IMR-90 (cell line): ENCODE data around the gene RPUSD1. TPM values are rescaled to one million over a fixed set of nuclear protein-coding genes. Genes with fewer than 3 reads are reported as not detected.

Source experiments
- ATAC-seq: fragments of 200-7000 bp; cut with Tn5 transposase; 2 replicates; pipeline ENCODE4 v1.9.1; 2020; ENCODE audit warnings: low read depth, mild to moderate bottlenecking, moderate library complexity
- BruUV-seq: library from RNA; stranded (reverse); fragments of 400-500 nt; replicated peaks from 2 replicates; lab custom pipeline; 2021; lab: Mats Ljungman, UMichigan
- CTCF ChIA-PET: fragments of 300-600 bp; formaldehyde crosslinking; extraction: SDS; loops from one replicate; lab custom pipeline; 2021; ENCODE audit warnings: antibody characterized with exemption; lab: Yijun Ruan, JAX
- POLR2A ChIA-PET: fragments of 300-600 bp; sonication (Branson Sonifier 250); formaldehyde crosslinking; loops from one replicate; lab custom pipeline; 2022; ENCODE audit warnings: antibody characterized with exemption; ENCODE audit not compliant: unreplicated experiment; lab: Charles Lee
- DNase-seq: peaks from one replicate; pipeline ENCODE4 v3.0.0; 2013
- H2AFZ ChIP-seq: replicated peaks from 2 replicates; pipeline ENCODE3; 2013; ENCODE audit warnings: low read length, mild to moderate bottlenecking; ENCODE audit not compliant: poor library complexity
- H2AK5ac ChIP-seq: 2 replicates; pipeline ENCODE4 v1.6.1; 2013; ENCODE audit warnings: low read depth, low read length, inconsistent platforms
- H2AK9ac ChIP-seq: replicated peaks from 2 replicates; pipeline ENCODE3; 2013; ENCODE audit warnings: mild to moderate bottlenecking, low read depth, low read length, moderate library complexity; ENCODE audit not compliant: poor library complexity
- H2BK120ac ChIP-seq: 2 replicates; pipeline ENCODE4 v1.6.1; 2013; ENCODE audit warnings: low read depth, low read length, inconsistent platforms
- H2BK15ac ChIP-seq: 3 replicates; pipeline ENCODE4 v1.6.1; 2013; ENCODE audit warnings: low read depth, low read length, inconsistent platforms
- H2BK20ac ChIP-seq: 2 replicates; pipeline ENCODE4 v1.6.1; 2013; ENCODE audit warnings: low read depth, mild to moderate bottlenecking, inconsistent platforms, low read length, moderate library complexity
- H2BK5ac ChIP-seq: 2 replicates; pipeline ENCODE4 v1.6.1; 2013; ENCODE audit warnings: mild to moderate bottlenecking, low read depth, low read length, inconsistent platforms; ENCODE audit not compliant: poor library complexity, severe bottlenecking
- H3K14ac ChIP-seq: replicated peaks from 2 replicates; pipeline ENCODE4 v1.6.1; 2013; ENCODE audit warnings: low read depth, low read length, inconsistent platforms
- H3K18ac ChIP-seq: 2 replicates; pipeline ENCODE4 v1.6.1; 2013; ENCODE audit warnings: low read depth, low read length, control low read depth
- H3K23ac ChIP-seq: 2 replicates; pipeline ENCODE4 v1.6.1; 2013; ENCODE audit warnings: low read depth, low read length, inconsistent platforms
- H3K27ac ChIP-seq: 2 replicates; pipeline ENCODE4 v1.5.1; 2013; ENCODE audit warnings: mild to moderate bottlenecking, control low read depth, low read length; ENCODE audit not compliant: insufficient read depth
- H3K27me3 ChIP-seq: 2 replicates; pipeline ENCODE4 v1.6.1; 2013; ENCODE audit warnings: low read length; ENCODE audit not compliant: control insufficient read depth, insufficient read depth
- H3K36me3 ChIP-seq: 2 replicates; pipeline ENCODE4 v1.6.1; 2013; ENCODE audit warnings: low read length, mixed read lengths; ENCODE audit not compliant: control insufficient read depth, insufficient read depth
- H3K4ac ChIP-seq: 2 replicates; pipeline ENCODE4 v1.6.1; 2013; ENCODE audit warnings: low read depth, low read length, inconsistent platforms
- H3K4me1 ChIP-seq: 2 replicates; pipeline ENCODE4 v1.6.1; 2013; ENCODE audit warnings: low read length, mixed read lengths; ENCODE audit not compliant: control insufficient read depth, insufficient read depth
- H3K4me2 ChIP-seq: 2 replicates; pipeline ENCODE4 v1.6.1; 2013; ENCODE audit warnings: low read depth, mild to moderate bottlenecking, control low read depth, low read length, moderate library complexity
- H3K4me3 ChIP-seq: 2 replicates; pipeline ENCODE4 v1.5.1; 2013; ENCODE audit warnings: low read depth, mild to moderate bottlenecking, control low read depth, low read length, moderate library complexity; ENCODE audit not compliant: insufficient read depth
- H3K56ac ChIP-seq: 2 replicates; pipeline ENCODE4 v1.6.1; 2013; ENCODE audit warnings: low read length, inconsistent platforms; ENCODE audit not compliant: insufficient read depth; ENCODE audit errors: extremely low read depth
- H3K79me1 ChIP-seq, 2 experiments: 2 replicates each; pipeline ENCODE4 v1.6.1; 2013; ENCODE audit warnings: low read length in 2 of 2, inconsistent platforms in 1 of 2, low read depth in 1 of 2
- H3K9ac ChIP-seq: 2 replicates; pipeline ENCODE4 v1.6.1; 2013; ENCODE audit warnings: low read depth, low read length, control low read depth
- H3K9me1 ChIP-seq: 2 replicates; pipeline ENCODE4 v1.6.1; 2013; ENCODE audit warnings: low read length, inconsistent platforms; ENCODE audit not compliant: insufficient read depth
- H3K9me3 ChIP-seq: 2 replicates; pipeline ENCODE4 v1.6.1; 2013; ENCODE audit warnings: low read length; ENCODE audit not compliant: control insufficient read depth, insufficient read depth
- H4K20me1 ChIP-seq: 2 replicates; pipeline ENCODE4 v1.6.1; 2013; ENCODE audit warnings: low read length, inconsistent platforms; ENCODE audit not compliant: insufficient read depth
- H4K5ac ChIP-seq: 2 replicates; pipeline ENCODE4 v1.6.1; 2013; ENCODE audit warnings: mild to moderate bottlenecking, low read depth, low read length, control low read depth
- H4K8ac ChIP-seq, 2 experiments: 2 replicates each; pipeline ENCODE4 v1.6.1; 2013; ENCODE audit warnings: low read depth in 2 of 2, low read length in 2 of 2, control low read depth in 1 of 2, inconsistent platforms in 1 of 2
- H4K91ac ChIP-seq: 2 replicates; pipeline ENCODE4 v1.6.1; 2013; ENCODE audit warnings: low read depth, low read length, inconsistent platforms; ENCODE audit not compliant: insufficient read depth
- BHLHE40 ChIP-seq: fragments of 150-350 bp; IDR thresholded peaks from 2 replicates; pipeline ENCODE4 v1.6.1; 2016; ENCODE audit warnings: mild to moderate bottlenecking, low read depth, low read length
- CEBPB ChIP-seq: IDR thresholded peaks from 2 replicates; pipeline ENCODE4 v1.6.1; 2012; ENCODE audit warnings: low read depth, low read length, improper control_type of control experiment
- CHD1 ChIP-seq: IDR thresholded peaks from 2 replicates; pipeline ENCODE4 v1.6.1; 2012; ENCODE audit warnings: low read depth, low read length, improper control_type of control experiment
- FOS ChIP-seq: fragments of 150-350 bp; IDR thresholded peaks from 2 replicates; pipeline ENCODE4 v1.6.1; 2016; ENCODE audit warnings: low read depth, low read length
- RAD21 ChIP-seq: IDR thresholded peaks from 2 replicates; pipeline ENCODE4 v1.6.1; 2012; ENCODE audit warnings: low read length, improper control_type of control experiment
- RCOR1 ChIP-seq: IDR thresholded peaks from 2 replicates; pipeline ENCODE4 v1.6.1; 2012; ENCODE audit warnings: mild to moderate bottlenecking, low read length, improper control_type of control experiment; ENCODE audit not compliant: insufficient replicate concordance
- SMC3 ChIP-seq: fragments of 150-350 bp; IDR thresholded peaks from 2 replicates; pipeline ENCODE4 v1.6.1; 2016; ENCODE audit warnings: low read depth, mild to moderate bottlenecking, antibody characterized with exemption, low read length, moderate library complexity
- WGBS, 2 experiments: methylation state at CpG; one replicate each; pipeline versions ENCODE4 v1.1.5 to v1.1.7; 2013; ENCODE audit warnings: missing lambda C conversion rate in 2 of 2; ENCODE audit not compliant: insufficient read length in 1 of 2; ENCODE audit errors: extremely low coverage in 2 of 2; 5-methylcytosine and 5-hydroxymethylcytosine counted together
- dilution Hi-C: fragments of 300-500 bp; cut with HindIII; formaldehyde crosslinking; loops from one replicate; pipeline ENCODE4 v1.14.3; 2018; ENCODE audit warnings: low sequenced_read_pairs; ENCODE audit not compliant: unreplicated experiment
- in situ Hi-C: fragments of 300-500 bp; cut with MboI; formaldehyde crosslinking; loops from 3 replicates; pipeline ENCODE4 v1.14.3; 2019; ENCODE audit warnings: low sequenced_read_pairs, inconsistent platforms, mixed read lengths
- intact Hi-C: fragments of 100-400 bp; cut with micrococcal nuclease; formaldehyde crosslinking; loops from 2 replicates; pipeline ENCODE4 v1.10.0; 2022
- polyA plus RNA-seq, 3 experiments: library from polyadenylated mRNA; depleted of rRNA; stranded (reverse); fragments of >200 nt; gene quantifications; 2 replicates each; pipeline ENCODE4 v1.2.3, GENCODE V29; 2012; ENCODE audit warnings: low replicate concordance in 1 of 3
- total RNA-seq: library from RNA; depleted of rRNA; stranded (reverse); fragments of >200 nt; gene quantifications from 2 replicates; pipeline ENCODE4 v1.2.3, GENCODE V29; 2012
- TF ChIP-seq, protein P1 (sequence below): fragments of 150-350 bp; IDR thresholded peaks from 2 replicates; pipeline ENCODE4 v1.6.1; 2016; ENCODE audit warnings: low read depth, mild to moderate bottlenecking, low read length, moderate library complexity, borderline replicate concordance
- TF ChIP-seq, protein P2 (sequence below): conservative IDR thresholded peaks from 2 replicates; pipeline ENCODE4 v1.5.1; 2012; ENCODE audit warnings: mild to moderate bottlenecking, low read depth, low read length, improper control_type of control experiment

The RPUSD1 gene
- total and polyA plus RNA-seq, 2 of the 4 experiments (the other 2 are of a cell fraction): 13.1 to 32.3 TPM

DNA sequence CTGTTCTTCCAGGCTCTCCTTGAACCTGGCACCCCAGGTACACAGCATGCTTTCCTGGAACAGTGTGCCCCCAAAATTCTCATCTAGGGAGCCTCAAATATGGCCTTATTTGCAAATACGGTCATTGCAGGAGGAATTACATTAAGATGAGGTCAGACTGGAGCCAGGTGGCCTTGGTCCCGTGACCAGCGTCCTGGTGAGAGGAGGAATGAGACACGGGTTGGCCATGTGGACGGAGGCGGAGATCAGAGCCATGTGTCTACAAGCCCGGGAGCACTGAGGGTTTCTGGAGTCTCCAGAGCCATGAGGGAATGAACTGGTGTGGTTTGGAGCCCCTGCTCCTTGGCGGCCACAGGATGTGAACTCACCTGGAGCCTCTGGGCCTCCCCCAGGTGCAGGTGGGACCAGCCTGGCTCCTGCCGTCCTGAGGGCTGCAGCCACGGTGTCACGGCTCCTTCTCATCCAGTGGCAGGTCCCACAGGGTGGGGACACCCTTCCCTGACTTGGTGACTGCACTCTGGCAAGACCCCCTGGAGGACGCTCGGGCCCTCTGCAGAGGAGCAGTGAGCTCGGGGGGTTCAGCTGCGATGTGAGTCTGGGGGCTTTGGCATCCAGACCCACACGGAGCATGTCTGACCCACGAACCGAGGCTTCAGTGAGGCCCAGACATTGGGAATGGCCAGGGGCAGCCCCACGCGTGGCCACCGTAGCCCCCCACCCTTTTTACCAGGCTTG, 34.2 kb upstream of the RPUSD1 start:
- Histone ChIP-seq H3K9ac (no peak overlapping the region), H3K18ac (no peak overlapping the region), H3K4me2 (no peak overlapping the region), H3K4me1 (peaks cover 4% of the 10 kb centered on the region; the same call in 1 of the 2 replicates), H2AK5ac (no peak overlapping the region), H3K36me3 (no peaks in the 10 kb centered on the region), H4K5ac (no peak overlapping the region), H2BK20ac (no peak overlapping the region), H3K9me3 (no peaks in the 10 kb centered on the region; the same call in 1 of the 2 replicates), H4K8ac (no peak overlapping the region), H3K23ac (no peak overlapping the region), H3K56ac (no peak overlapping the region), H2AFZ (no peak overlapping the region), H3K27me3 (peaks cover 41% of the 10 kb centered on the region), H2AK9ac (no peak overlapping the region), H2BK15ac (no peak overlapping the region), H3K27ac (no peak overlapping the region), H3K4ac (no peak overlapping the region), H4K20me1 (no peaks in the 10 kb centered on the region), H3K14ac (no peak overlapping the region), H3K79me1 (no peaks in the 10 kb centered on the region), H4K91ac (no peak overlapping the region), H2BK120ac (no peak overlapping the region), H3K9me1 (no peaks in the 10 kb centered on the region; the same call in 1 of the 2 replicates), H3K4me3 (no peak overlapping the region), H2BK5ac (no peak overlapping the region)
- CTCF ChIA-PET: no interaction called here
- DNase-seq: no peak
- TF ChIP-seq SMC3 (no peak), RAD21 (no peak), FOS (no peak), RCOR1 (no peak), BHLHE40 (no peak), CHD1 (no peak), CEBPB (no peak)
- TF ChIP-seq, protein P1, sequence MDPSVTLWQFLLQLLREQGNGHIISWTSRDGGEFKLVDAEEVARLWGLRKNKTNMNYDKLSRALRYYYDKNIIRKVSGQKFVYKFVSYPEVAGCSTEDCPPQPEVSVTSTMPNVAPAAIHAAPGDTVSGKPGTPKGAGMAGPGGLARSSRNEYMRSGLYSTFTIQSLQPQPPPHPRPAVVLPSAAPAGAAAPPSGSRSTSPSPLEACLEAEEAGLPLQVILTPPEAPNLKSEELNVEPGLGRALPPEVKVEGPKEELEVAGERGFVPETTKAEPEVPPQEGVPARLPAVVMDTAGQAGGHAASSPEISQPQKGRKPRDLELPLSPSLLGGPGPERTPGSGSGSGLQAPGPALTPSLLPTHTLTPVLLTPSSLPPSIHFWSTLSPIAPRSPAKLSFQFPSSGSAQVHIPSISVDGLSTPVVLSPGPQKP: no peak
- TF ChIP-seq, protein P2, sequence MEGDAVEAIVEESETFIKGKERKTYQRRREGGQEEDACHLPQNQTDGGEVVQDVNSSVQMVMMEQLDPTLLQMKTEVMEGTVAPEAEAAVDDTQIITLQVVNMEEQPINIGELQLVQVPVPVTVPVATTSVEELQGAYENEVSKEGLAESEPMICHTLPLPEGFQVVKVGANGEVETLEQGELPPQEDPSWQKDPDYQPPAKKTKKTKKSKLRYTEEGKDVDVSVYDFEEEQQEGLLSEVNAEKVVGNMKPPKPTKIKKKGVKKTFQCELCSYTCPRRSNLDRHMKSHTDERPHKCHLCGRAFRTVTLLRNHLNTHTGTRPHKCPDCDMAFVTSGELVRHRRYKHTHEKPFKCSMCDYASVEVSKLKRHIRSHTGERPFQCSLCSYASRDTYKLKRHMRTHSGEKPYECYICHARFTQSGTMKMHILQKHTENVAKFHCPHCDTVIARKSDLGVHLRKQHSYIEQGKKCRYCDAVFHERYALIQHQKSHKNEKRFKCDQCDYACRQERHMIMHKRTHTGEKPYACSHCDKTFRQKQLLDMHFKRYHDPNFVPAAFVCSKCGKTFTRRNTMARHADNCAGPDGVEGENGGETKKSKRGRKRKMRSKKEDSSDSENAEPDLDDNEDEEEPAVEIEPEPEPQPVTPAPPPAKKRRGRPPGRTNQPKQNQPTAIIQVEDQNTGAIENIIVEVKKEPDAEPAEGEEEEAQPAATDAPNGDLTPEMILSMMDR: no peak
- in situ Hi-C loops (loop anchor here (25.0 kb wide), 1 partner anchor 390 kb away; no protein-coding TSS in a partner anchor), intact Hi-C loops (no loop called here), dilution Hi-C loops (no loop called here)
- ATAC-seq: no peak
- BruUV-seq: no TSS peak
- POLR2A ChIA-PET: no interaction called here
- 78% methylated on average over 6 of the region's 21 CpGs; no CpG with 5 or more reads in 1 of the 2 experiments for WGBS, 2 experiments
